ENCODE measurements around the gene CAV1.

Gene CAV1

GRCh38 chr7:116544487-116544886, 19.7 kb downstream of the CAV1 start:
- no peak for DNase-seq (ENCODE audit: low spot score)
- TF ChIP-seq, protein P1, sequence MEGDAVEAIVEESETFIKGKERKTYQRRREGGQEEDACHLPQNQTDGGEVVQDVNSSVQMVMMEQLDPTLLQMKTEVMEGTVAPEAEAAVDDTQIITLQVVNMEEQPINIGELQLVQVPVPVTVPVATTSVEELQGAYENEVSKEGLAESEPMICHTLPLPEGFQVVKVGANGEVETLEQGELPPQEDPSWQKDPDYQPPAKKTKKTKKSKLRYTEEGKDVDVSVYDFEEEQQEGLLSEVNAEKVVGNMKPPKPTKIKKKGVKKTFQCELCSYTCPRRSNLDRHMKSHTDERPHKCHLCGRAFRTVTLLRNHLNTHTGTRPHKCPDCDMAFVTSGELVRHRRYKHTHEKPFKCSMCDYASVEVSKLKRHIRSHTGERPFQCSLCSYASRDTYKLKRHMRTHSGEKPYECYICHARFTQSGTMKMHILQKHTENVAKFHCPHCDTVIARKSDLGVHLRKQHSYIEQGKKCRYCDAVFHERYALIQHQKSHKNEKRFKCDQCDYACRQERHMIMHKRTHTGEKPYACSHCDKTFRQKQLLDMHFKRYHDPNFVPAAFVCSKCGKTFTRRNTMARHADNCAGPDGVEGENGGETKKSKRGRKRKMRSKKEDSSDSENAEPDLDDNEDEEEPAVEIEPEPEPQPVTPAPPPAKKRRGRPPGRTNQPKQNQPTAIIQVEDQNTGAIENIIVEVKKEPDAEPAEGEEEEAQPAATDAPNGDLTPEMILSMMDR (IDR thresholded peaks at IDR 0.05; ENCODE audit: extremely low read depth, missing control alignments): no peak

DNA sequence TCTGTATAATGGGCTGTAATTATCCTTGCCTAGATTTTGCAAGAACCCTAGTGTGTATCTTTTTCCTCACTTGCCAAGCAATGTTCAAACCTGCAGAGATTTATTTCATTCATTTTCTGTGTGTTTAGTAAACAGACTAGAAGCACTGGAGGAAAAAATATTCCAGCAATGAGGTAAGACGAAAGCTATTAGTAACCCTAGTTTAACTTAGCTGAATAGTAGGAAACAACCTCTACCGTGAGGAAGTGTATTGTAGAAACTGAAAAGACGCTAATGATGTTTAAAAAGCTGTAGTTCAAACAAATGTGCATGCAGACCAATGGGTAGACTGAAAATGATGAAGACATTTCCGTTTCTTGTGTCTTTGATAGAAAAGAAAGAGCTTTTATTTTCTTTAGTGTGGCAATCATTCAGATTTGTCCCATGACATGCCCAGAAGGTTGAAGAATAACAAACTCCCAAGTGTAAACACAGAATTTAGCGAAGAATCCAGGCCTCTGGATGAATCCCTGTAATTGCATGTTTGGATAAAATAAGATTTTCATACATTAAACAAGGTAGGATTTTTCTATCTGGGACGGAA, 20.7 kb downstream of the CAV1 start:
- no peak for DNase-seq (ENCODE audit: low spot score)
- TF ChIP-seq, protein P1 (IDR thresholded peaks at IDR 0.05; ENCODE audit: extremely low read depth, missing control alignments): no peak

DNA sequence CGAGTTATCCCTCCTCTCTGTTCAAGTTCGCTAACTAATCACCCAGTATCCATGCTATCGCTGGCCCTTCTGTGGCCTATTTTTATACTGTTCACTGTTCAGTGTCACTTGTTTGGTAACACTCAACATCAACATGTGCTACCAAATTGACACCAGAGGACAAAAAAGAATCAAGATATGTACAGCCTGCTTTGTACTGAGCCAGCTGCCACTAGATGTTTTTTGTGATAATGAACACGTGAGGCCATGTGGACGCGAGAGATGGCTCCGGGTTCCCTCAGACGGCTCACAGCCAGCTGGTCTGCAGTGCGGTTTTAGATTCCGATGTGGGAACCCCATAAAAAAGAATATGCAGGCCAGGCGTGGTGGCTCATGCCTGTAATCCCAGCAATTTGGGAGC, 21.2 kb downstream of the CAV1 start:
- TF ChIP-seq, protein P1 (IDR thresholded peaks at IDR 0.05; ENCODE audit: extremely low read depth, missing control alignments): no peak
- DNase-seq (ENCODE audit: low spot score): no peak

- TF ChIP-seq, protein P1 (IDR thresholded peaks at IDR 0.05; ENCODE audit: extremely low read depth, missing control alignments): no peak
- no peak for DNase-seq (ENCODE audit: low spot score)
These were observed 22.1 kb downstream of the CAV1 start for GRCh38 chr7:116546916-116547315.

DNA sequence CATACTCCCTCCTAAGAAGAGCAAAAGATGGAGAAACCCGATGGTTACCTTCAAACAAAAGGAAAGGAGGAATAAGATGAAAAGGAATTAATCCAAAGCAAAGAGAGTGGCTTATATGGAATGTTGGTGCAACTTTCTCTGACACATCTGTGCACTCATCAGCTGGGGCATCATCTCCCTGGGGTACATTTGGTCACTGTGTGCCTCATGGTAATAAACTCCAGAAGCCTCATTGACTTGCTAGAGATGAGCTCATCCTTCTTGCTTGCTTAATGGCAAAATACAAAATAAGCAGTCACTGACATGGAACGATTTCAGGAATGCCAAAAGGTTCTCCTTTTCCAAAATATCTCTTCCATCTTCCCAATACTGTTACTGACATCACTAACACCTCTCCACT, 22.5 kb downstream of the CAV1 start:
- no peak for DNase-seq (ENCODE audit: low spot score)
- TF ChIP-seq, protein P1 (IDR thresholded peaks at IDR 0.05; ENCODE audit: extremely low read depth, missing control alignments): no peak

DNA sequence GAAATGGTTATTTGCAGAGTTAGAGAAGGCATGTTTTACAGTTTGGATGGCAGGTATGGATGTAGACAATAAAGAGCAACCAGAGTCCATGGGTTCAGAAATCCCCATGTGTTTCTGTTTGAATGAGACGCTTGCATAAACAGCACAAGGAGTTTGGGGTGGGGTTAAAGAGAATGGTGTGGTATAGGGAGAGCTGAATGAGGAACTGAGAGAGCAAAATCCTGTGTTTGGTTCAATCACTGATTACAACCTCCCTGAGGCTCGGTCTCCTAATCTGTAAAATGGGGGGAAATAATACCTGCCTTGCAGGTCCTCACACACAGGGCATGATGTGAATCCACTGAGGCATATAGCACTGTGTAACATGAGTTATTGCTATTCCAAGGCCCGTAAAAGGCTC, 23.7 kb downstream of the CAV1 start:
- TF ChIP-seq, protein P1 (IDR thresholded peaks at IDR 0.05; ENCODE audit: extremely low read depth, missing control alignments): no peak
- peak; percentile 31 for DNase-seq (ENCODE audit: low spot score)

- TF ChIP-seq, protein P1 (IDR thresholded peaks at IDR 0.05; ENCODE audit: extremely low read depth, missing control alignments): no peak
- DNase-seq (ENCODE audit: low spot score): no peak
These were observed 24.5 kb downstream of the CAV1 start for GRCh38 chr7:116549370-116549769.
